OCI-LY1 (cell line): Measurements from ENCODE around the gene MANSC1.
"Not testable (repeated sequence)": the region's sequence is repeated elsewhere in the genome, so short reads cannot be mapped to it uniquely, and the experiment has no call there.

Experiments
- EZH2 ChIP-seq: fragments of 200-600 bp; sonication (generic), shearing (Covaris generic); IDR thresholded peaks from 2 replicates; pipeline ENCODE4 v1.8.0; 2017; ENCODE audit warnings: borderline replicate concordance, mixed run types, mild to moderate bottlenecking, antibody characterized with exemption, low read length, moderate library complexity, mixed read lengths
- TF ChIP-seq, protein P1 (sequence below): fragments of 200-600 bp; sonication (generic), shearing (Covaris generic); IDR thresholded peaks from 2 replicates; pipeline ENCODE4 v1.5.1; 2017; ENCODE audit warnings: mild to moderate bottlenecking, antibody characterized with exemption, low read length, moderate library complexity, mixed read lengths

DNA sequence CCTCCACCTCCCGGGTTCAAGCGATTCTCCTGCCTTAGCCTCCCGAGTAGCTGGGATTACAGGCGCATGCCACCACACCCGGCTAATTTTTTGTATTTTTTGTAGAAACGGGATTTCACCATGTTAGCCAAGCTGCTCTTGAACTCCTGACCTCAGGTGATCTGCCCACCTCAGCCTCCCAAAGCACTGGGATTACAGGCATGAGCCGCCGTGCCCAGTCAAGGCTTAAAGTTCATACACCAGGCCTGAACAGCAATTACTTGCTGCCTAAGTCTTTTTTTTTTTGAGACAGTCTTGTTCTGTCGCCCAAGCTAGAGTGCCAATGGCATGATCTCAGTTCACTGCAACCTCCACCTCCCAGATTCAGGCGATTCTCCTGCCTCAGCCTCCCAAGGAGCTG is 39.3 kb downstream of the MANSC1 start:
- TF ChIP-seq, protein P1, sequence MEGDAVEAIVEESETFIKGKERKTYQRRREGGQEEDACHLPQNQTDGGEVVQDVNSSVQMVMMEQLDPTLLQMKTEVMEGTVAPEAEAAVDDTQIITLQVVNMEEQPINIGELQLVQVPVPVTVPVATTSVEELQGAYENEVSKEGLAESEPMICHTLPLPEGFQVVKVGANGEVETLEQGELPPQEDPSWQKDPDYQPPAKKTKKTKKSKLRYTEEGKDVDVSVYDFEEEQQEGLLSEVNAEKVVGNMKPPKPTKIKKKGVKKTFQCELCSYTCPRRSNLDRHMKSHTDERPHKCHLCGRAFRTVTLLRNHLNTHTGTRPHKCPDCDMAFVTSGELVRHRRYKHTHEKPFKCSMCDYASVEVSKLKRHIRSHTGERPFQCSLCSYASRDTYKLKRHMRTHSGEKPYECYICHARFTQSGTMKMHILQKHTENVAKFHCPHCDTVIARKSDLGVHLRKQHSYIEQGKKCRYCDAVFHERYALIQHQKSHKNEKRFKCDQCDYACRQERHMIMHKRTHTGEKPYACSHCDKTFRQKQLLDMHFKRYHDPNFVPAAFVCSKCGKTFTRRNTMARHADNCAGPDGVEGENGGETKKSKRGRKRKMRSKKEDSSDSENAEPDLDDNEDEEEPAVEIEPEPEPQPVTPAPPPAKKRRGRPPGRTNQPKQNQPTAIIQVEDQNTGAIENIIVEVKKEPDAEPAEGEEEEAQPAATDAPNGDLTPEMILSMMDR = not testable (repeated sequence)
- not testable (repeated sequence) for TF ChIP-seq EZH2
